Fibroblast of skin of right quadriceps (primary cell): ENCODE results near the gene GFOD2.
"Not testable (repeated sequence)": the region's sequence is repeated elsewhere in the genome, so short reads cannot be mapped to it uniquely, and the experiment has no call there.

ENCODE experiments used
- DNase-seq: peaks from one replicate; pipeline ENCODE4 v3.0.0-alpha.2; 2013

Gene GFOD2

GRCh38 chr16:67699265-67699664 lies 19.9 kb downstream of the GFOD2 start:
- DNase-seq: no peak

- DNase-seq: no peak
Observed at GRCh38 chr16:67697422-67698185, 21.5 kb downstream of the GFOD2 start.

- DNase-seq: no peak
Observed at GRCh38 chr16:67694611-67695010, 24.5 kb downstream of the GFOD2 start.

GRCh38 chr16:67693517-67694285 lies 25.4 kb downstream of the GFOD2 start:
- DNase-seq: not testable (repeated sequence)

GRCh38 chr16:67685388-67686112 lies 33.6 kb downstream of the GFOD2 start:
- no peak for DNase-seq

GRCh38 chr16:67683767-67684166 lies 35.3 kb downstream of the GFOD2 start:
- no peak for DNase-seq

GRCh38 chr16:67679935-67680897 lies 38.9 kb downstream of the GFOD2 start:
- no peak for DNase-seq

GRCh38 chr16:67678354-67679023 lies 40.6 kb downstream of the GFOD2 start:
- no peak for DNase-seq

- DNase-seq: no peak
Observed at GRCh38 chr16:67677712-67678111, 41.4 kb downstream of the GFOD2 start.

- no peak for DNase-seq
Observed at GRCh38 chr16:67676939-67677338, 42.2 kb downstream of the GFOD2 start.

- no peak for DNase-seq
Observed at GRCh38 chr16:67676516-67676915, 42.6 kb downstream of the GFOD2 start.

- DNase-seq: no peak
Observed at GRCh38 chr16:67675999-67676398, 43.1 kb downstream of the GFOD2 start.

GRCh38 chr16:67675579-67675935 lies 43.6 kb downstream of the GFOD2 start:
- no peak for DNase-seq

- no peak for DNase-seq
Observed at GRCh38 chr16:67674851-67675578, 44.1 kb downstream of the GFOD2 start.

GRCh38 chr16:67673712-67674580 lies 45.2 kb downstream of the GFOD2 start:
- peak; percentile 27 for DNase-seq

- peak; percentile 58 for DNase-seq
Observed at GRCh38 chr16:67672739-67673662, 46.1 kb downstream of the GFOD2 start.

- DNase-seq: no peak
Observed at GRCh38 chr16:67672306-67672705, 46.8 kb downstream of the GFOD2 start.

- no peak for DNase-seq
Observed at GRCh38 chr16:67669499-67670101, 49.5 kb downstream of the GFOD2 start.
